Breast epithelium (tissue), 3 donors: Measurements from ENCODE around the gene QSER1.
"Not testable (repeated sequence)": the region's sequence is repeated elsewhere in the genome, so short reads cannot be mapped to it uniquely, and the experiment has no call there.

Experiments used
- CTCF ChIP-seq, 3 donors: fragments of 450-650 bp; IDR thresholded peaks; one replicate each; pipeline ENCODE4 v1.5.1; 2016 to 2017; ENCODE audit warnings: antibody characterized with exemption in 3 of 3, mild to moderate bottlenecking in 3 of 3, moderate library complexity in 3 of 3
- POLR2A ChIP-seq: fragments of 450-650 bp; IDR thresholded peaks from one replicate; pipeline ENCODE4 v1.6.1; 2016; ENCODE audit warnings: antibody characterized with exemption, mild to moderate bottlenecking, moderate library complexity
- POLR2AphosphoS5 ChIP-seq, 3 donors: sonication (generic); formaldehyde crosslinking; IDR thresholded peaks; one replicate each; pipeline ENCODE4 v1.6.1; 2017; ENCODE audit warnings: antibody characterized with exemption in 3 of 3

GRCh38 chr11:32937283-32937682 lies 44.7 kb downstream of the QSER1 start:
- TF ChIP-seq CTCF (IDR thresholded peaks at IDR 0.05); POLR2AphosphoS5 (IDR thresholded peaks at IDR 0.05); POLR2A: not testable (repeated sequence)
